OCI-LY1 (cell line): Measurements from ENCODE around the gene PLEKHA6.

Experiments
- H2AFZ ChIP-seq: fragments of 200-600 bp; sonication (generic), shearing (Covaris generic); 2 replicates; pipeline ENCODE4 v1.6.0; 2014; ENCODE audit warnings: antibody characterized with exemption, mild to moderate bottlenecking, low read length
- H3F3A ChIP-seq: fragments of 200-600 bp; sonication (generic), shearing (Covaris generic); 2 replicates; pipeline ENCODE4 v1.6.0; 2014; ENCODE audit warnings: mild to moderate bottlenecking, antibody characterized with exemption, low read length, moderate library complexity; ENCODE audit not compliant: insufficient read depth
- H3K27ac ChIP-seq: fragments of 200-600 bp; sonication (generic); 2 replicates; pipeline ENCODE4 v1.5.1; 2014; ENCODE audit warnings: low read length, mixed run types, mild to moderate bottlenecking, low read depth; ENCODE audit not compliant: poor library complexity, severe bottlenecking
- H3K27me3 ChIP-seq: fragments of 200-600 bp; sonication (generic); 2 replicates; pipeline ENCODE4 v1.6.0; 2014; ENCODE audit warnings: antibody characterized with exemption, mild to moderate bottlenecking, low read length, moderate library complexity; ENCODE audit not compliant: insufficient read depth
- H3K36me3 ChIP-seq: fragments of 200-600 bp; sonication (generic); 2 replicates; pipeline ENCODE4 v1.6.1; 2014; ENCODE audit warnings: mild to moderate bottlenecking, antibody characterized with exemption, low read length, moderate library complexity, mixed read lengths; ENCODE audit not compliant: insufficient read depth
- H3K4me1 ChIP-seq: fragments of 200-600 bp; sonication (generic); 2 replicates; pipeline ENCODE4 v1.5.1; 2014; ENCODE audit warnings: mild to moderate bottlenecking, low read length, moderate library complexity; ENCODE audit not compliant: insufficient read depth, severe bottlenecking
- H3K4me2 ChIP-seq: fragments of 200-600 bp; sonication (generic), shearing (Covaris generic); 2 replicates; pipeline ENCODE4 v1.6.1; 2014; ENCODE audit warnings: low read length
- H3K4me3 ChIP-seq: fragments of 200-600 bp; sonication (generic); 2 replicates; pipeline ENCODE4 v1.5.1; 2014; ENCODE audit warnings: low read length, low read depth, mild to moderate bottlenecking, mixed read lengths; ENCODE audit not compliant: poor library complexity, severe bottlenecking
- H3K79me2 ChIP-seq: fragments of 200-600 bp; shearing (Covaris generic); 2 replicates; pipeline ENCODE4 v1.6.1; 2016; ENCODE audit warnings: mixed run types, low read length, mixed read lengths; ENCODE audit not compliant: insufficient read depth
- H3K9ac ChIP-seq: fragments of 200-600 bp; sonication (generic), shearing (Covaris generic); 2 replicates; pipeline ENCODE4 v1.6.1; 2014; ENCODE audit warnings: mild to moderate bottlenecking, low read length, mixed read lengths
- H3K9me2 ChIP-seq: fragments of 200-600 bp; sonication (generic), shearing (Covaris generic); 2 replicates; pipeline ENCODE4 v1.6.1; 2014; ENCODE audit warnings: low read depth, mild to moderate bottlenecking, low read length, mixed read lengths
- H3K9me3 ChIP-seq: fragments of 200-600 bp; shearing (Covaris generic); 2 replicates; pipeline ENCODE4 v1.6.1; 2014; ENCODE audit warnings: low read length, mixed read lengths
- H4K20me1 ChIP-seq: fragments of 200-600 bp; sonication (generic), shearing (Covaris generic); 2 replicates; pipeline ENCODE4 v1.6.0; 2016; ENCODE audit warnings: mild to moderate bottlenecking, low read length; ENCODE audit not compliant: insufficient read depth
- EZH2 ChIP-seq: fragments of 200-600 bp; sonication (generic), shearing (Covaris generic); IDR thresholded peaks from 2 replicates; pipeline ENCODE4 v1.8.0; 2017; ENCODE audit warnings: borderline replicate concordance, mixed run types, mild to moderate bottlenecking, antibody characterized with exemption, low read length, moderate library complexity, mixed read lengths
- TF ChIP-seq, protein P1 (sequence below): fragments of 200-600 bp; sonication (generic), shearing (Covaris generic); IDR thresholded peaks from 2 replicates; pipeline ENCODE4 v1.5.1; 2017; ENCODE audit warnings: mild to moderate bottlenecking, antibody characterized with exemption, low read length, moderate library complexity, mixed read lengths

The PLEKHA6 gene

DNA sequence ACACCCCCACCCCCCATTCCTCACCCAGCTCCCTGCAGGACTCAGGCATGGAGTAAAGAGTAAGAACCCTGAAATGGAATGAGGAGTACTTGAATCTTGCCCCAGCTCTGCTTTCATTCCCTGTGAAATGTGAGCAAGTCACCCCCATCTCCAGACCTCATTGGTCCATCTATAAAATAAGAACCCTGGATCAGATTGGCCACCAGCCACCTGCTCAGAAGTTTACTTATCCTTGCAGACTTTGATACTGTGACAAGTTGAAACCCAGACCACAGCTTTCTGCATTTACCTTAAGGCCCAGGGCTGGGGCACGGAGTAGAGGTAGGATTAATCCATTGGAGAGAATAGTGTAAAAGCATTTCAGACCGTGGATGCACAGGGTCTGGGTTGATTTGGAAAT lies 165.6 kb downstream of the PLEKHA6 start:
- Histone ChIP-seq H3K4me2 (no peak overlapping the region), H4K20me1 (no peaks in the 10 kb centered on the region), H2AFZ (no peak overlapping the region), H3K27ac (no peak overlapping the region), H3K4me3 (no peak overlapping the region), H3K9me2 (no peaks in the 10 kb centered on the region), H3K27me3 (no peaks in the 10 kb centered on the region), H3K4me1 (no peaks in the 10 kb centered on the region), H3K79me2 (no peaks in the 10 kb centered on the region), H3K9ac (no peak overlapping the region), H3K9me3 (no peaks in the 10 kb centered on the region), H3F3A (no peaks in the 10 kb centered on the region), H3K36me3 (no peaks in the 10 kb centered on the region)
- TF ChIP-seq, protein P1, sequence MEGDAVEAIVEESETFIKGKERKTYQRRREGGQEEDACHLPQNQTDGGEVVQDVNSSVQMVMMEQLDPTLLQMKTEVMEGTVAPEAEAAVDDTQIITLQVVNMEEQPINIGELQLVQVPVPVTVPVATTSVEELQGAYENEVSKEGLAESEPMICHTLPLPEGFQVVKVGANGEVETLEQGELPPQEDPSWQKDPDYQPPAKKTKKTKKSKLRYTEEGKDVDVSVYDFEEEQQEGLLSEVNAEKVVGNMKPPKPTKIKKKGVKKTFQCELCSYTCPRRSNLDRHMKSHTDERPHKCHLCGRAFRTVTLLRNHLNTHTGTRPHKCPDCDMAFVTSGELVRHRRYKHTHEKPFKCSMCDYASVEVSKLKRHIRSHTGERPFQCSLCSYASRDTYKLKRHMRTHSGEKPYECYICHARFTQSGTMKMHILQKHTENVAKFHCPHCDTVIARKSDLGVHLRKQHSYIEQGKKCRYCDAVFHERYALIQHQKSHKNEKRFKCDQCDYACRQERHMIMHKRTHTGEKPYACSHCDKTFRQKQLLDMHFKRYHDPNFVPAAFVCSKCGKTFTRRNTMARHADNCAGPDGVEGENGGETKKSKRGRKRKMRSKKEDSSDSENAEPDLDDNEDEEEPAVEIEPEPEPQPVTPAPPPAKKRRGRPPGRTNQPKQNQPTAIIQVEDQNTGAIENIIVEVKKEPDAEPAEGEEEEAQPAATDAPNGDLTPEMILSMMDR, result no peak
- TF ChIP-seq EZH2, result no peak

DNA sequence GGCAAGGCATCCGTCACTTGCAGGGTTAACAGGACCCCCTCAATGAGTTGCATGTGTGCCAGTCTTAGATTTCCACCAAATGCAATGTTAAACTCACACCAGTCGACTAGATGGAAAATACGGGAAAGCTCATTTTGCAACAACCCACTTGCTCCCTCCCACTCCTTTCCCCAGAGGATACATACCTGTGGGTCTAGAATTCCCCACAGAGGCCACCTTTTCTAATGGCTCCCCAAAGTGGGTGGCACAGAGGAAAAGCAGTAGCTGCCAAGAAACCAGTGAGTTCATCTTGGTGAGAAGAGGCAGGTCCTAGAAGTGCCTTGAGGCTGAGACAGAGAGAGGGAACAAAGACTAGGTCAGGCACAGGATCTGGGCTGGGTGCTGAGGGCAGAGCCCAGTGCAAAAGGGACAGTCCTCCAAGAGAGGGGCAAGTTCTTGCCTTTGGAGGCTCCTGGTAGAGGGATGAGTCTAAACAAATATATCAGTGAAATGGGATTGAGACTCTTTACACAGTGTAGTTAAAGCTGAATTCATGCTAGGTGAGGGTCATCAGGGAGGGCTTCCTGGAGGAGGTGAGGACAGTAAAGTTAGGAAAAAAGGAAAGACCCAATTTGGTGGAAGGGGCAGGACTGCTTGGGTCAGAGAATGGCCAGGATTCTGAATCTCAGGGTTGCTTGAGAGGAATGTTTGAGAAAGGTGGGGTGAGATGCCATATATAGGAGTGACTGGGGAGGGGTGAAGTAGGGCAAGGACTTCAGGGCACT lies 167.0 kb downstream of the PLEKHA6 start:
- Histone ChIP-seq H3K4me2 (no peak overlapping the region), H3F3A (no peaks in the 10 kb centered on the region), H3K9me2 (no peaks in the 10 kb centered on the region), H3K27ac (no peak overlapping the region), H3K27me3 (no peaks in the 10 kb centered on the region), H4K20me1 (no peaks in the 10 kb centered on the region), H3K4me3 (no peak overlapping the region), H3K4me1 (no peaks in the 10 kb centered on the region), H2AFZ (no peak overlapping the region), H3K79me2 (no peaks in the 10 kb centered on the region), H3K9ac (no peak overlapping the region), H3K36me3 (no peaks in the 10 kb centered on the region), H3K9me3 (no peaks in the 10 kb centered on the region)
- TF ChIP-seq, protein P1, result no peak
- TF ChIP-seq EZH2, result no peak

DNA sequence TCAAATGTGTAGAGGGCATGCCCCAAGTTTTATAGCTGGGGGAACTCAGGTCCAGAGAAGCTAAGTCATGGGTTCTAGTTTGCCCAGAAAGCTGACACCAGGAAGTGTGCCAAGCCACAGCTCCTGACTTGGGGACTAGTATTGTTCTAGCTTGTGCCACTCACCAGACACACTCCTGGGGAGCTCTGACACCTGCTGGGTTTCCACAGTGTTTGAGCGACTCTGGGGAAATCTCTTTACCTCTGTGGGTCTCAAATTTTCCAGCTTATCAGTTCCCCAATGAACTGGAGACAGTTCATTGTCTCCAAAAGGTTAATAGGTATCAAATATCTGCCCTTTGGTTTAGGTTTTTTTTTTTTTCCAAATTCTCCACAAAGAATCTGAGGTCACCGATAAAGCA lies 167.7 kb downstream of the PLEKHA6 start:
- H3K9ac ChIP-seq, result no peak overlapping the region
- H3K27ac ChIP-seq, result no peak overlapping the region
- H3K9me2 ChIP-seq, result no peaks in the 10 kb centered on the region
- H3K9me3 ChIP-seq, result no peaks in the 10 kb centered on the region
- H3K79me2 ChIP-seq, result no peaks in the 10 kb centered on the region
- H3K27me3 ChIP-seq, result no peaks in the 10 kb centered on the region
- H3K4me1 ChIP-seq, result no peaks in the 10 kb centered on the region
- H3K4me2 ChIP-seq, result no peak overlapping the region
- no peak for TF ChIP-seq EZH2
- TF ChIP-seq, protein P1, result no peak
- no peaks in the 10 kb centered on the region for H3K36me3 ChIP-seq
- H4K20me1 ChIP-seq, result no peaks in the 10 kb centered on the region
- no peak overlapping the region for H3K4me3 ChIP-seq
- H3F3A ChIP-seq, result no peaks in the 10 kb centered on the region
- no peak overlapping the region for H2AFZ ChIP-seq
